ENCODE measurements around the gene HNMT.

GRCh38 chr2:137961602-137962001 is 2.7 kb upstream of the HNMT start:
- no peak for TF ChIP-seq BCL6 (CRISPR knock-in tag; IDR thresholded peaks at IDR 0.05)
- TF ChIP-seq ZBTB40 (IDR thresholded peaks at IDR 0.05) = no peak
- no peak for TF ChIP-seq ZBTB40 (CRISPR knock-in tag; IDR thresholded peaks at IDR 0.05)
- no peak for TF ChIP-seq NPAS2 (CRISPR knock-in tag; IDR thresholded peaks at IDR 0.05; ENCODE audit: borderline replicate concordance)
- TF ChIP-seq NCOA2 (CRISPR knock-in tag; IDR thresholded peaks at IDR 0.05) = no peak
- TF ChIP-seq POLR2AphosphoS2 (IDR thresholded peaks at IDR 0.05; ENCODE audit: low read depth, low read length) = no peak
- no peak for TF ChIP-seq CTCF (CRISPR knock-in tag; IDR thresholded peaks at IDR 0.05)
- no peak for TF ChIP-seq CCDC6 (CRISPR knock-in tag; IDR thresholded peaks at IDR 0.05)
- no peak for TF ChIP-seq NFE2L1 (CRISPR knock-in tag; IDR thresholded peaks at IDR 0.05; ENCODE audit: borderline replicate concordance)

All from HepG2 (cell line).